Panc1 (cell line): ENCODE results near the gene TBCD. TPM values are rescaled to one million over a fixed set of nuclear protein-coding genes. Genes with fewer than 3 reads are reported as not detected.

Source experiments
- ATAC-seq: fragments of 200-7000 bp; cut with Tn5 transposase; 2 replicates; pipeline ENCODE4 v1.9.1; 2020; ENCODE audit warnings: mild to moderate bottlenecking, moderate library complexity
- BruUV-seq: library from RNA; stranded (reverse); fragments of 400-500 nt; replicated peaks from 2 replicates; lab custom pipeline; 2021; lab: Mats Ljungman, UMichigan
- CTCF ChIA-PET: fragments of 300-600 bp; sonication (Branson Sonifier 250); formaldehyde crosslinking; loops from one replicate; lab custom pipeline; 2022; ENCODE audit warnings: antibody characterized with exemption; lab: Charles Lee
- POLR2A ChIA-PET: fragments of 300-600 bp; sonication (Branson Sonifier 250); formaldehyde crosslinking; loops from one replicate; lab custom pipeline; 2022; ENCODE audit warnings: antibody characterized with exemption; lab: Charles Lee
- DNase-seq: peaks from one replicate; pipeline ENCODE4 v3.0.0-alpha.2; 2010; ENCODE audit warnings: low read depth, low spot score
- H3K27ac ChIP-seq: 2 replicates; pipeline ENCODE4 v1.5.1; 2011; ENCODE audit warnings: mild to moderate bottlenecking, low read length, inconsistent platforms
- H3K27me3 ChIP-seq: fragments of 200-500 bp; sonication (Bioruptor generic); 2 replicates; pipeline ENCODE4 v1.6.0; 2014; ENCODE audit warnings: low read length, inconsistent platforms; ENCODE audit not compliant: control insufficient read depth, insufficient read depth
- H3K36me3 ChIP-seq: fragments of 200-500 bp; sonication (Bioruptor generic); 2 replicates; pipeline ENCODE4 v1.5.1; 2014; ENCODE audit warnings: inconsistent platforms, mild to moderate bottlenecking, low read length, moderate library complexity; ENCODE audit not compliant: control insufficient read depth, insufficient read depth
- H3K4me1 ChIP-seq: 2 replicates; pipeline ENCODE4 v1.5.1; 2011; ENCODE audit warnings: inconsistent platforms, mild to moderate bottlenecking, low read length, moderate library complexity; ENCODE audit not compliant: control insufficient read depth, insufficient read depth
- H3K4me3 ChIP-seq, 2 experiments: 2 replicates each; pipeline ENCODE4 v1.5.1; 2011 to 2012; ENCODE audit warnings: low read depth in 2 of 2, low read length in 2 of 2, mild to moderate bottlenecking in 2 of 2, inconsistent platforms in 1 of 2, moderate library complexity in 1 of 2
- H3K9me3 ChIP-seq: fragments of 200-500 bp; sonication (Bioruptor generic); 2 replicates; pipeline ENCODE4 v1.5.1; 2014; ENCODE audit warnings: low read depth, mild to moderate bottlenecking, inconsistent platforms, low read length, moderate library complexity; ENCODE audit not compliant: control insufficient read depth, insufficient read depth
- CTCF ChIP-seq: fragments of 450-650 bp; IDR thresholded peaks from 2 replicates; pipeline ENCODE4 v1.5.1; 2017; ENCODE audit warnings: mild to moderate bottlenecking
- POLR2AphosphoS5 ChIP-seq: IDR thresholded peaks from 2 replicates; pipeline ENCODE4 v1.6.1; 2012; ENCODE audit warnings: mild to moderate bottlenecking, low read depth, low read length, moderate library complexity
- REST ChIP-seq, 2 experiments: IDR thresholded peaks; 2 replicates each; pipeline ENCODE4 v1.6.1; 2011 to 2012; ENCODE audit warnings: low read depth in 2 of 2, control low read depth in 1 of 2, low read length in 1 of 2, mild to moderate bottlenecking in 1 of 2, moderate library complexity in 1 of 2; ENCODE audit not compliant: insufficient read depth in 1 of 2
- SIN3A ChIP-seq: IDR thresholded peaks from 2 replicates; pipeline ENCODE4 v1.6.1; 2012; ENCODE audit warnings: low read depth, mild to moderate bottlenecking, low read length, moderate library complexity, borderline replicate concordance; ENCODE audit not compliant: insufficient read depth
- TCF7L2 ChIP-seq: IDR thresholded peaks from 2 replicates; pipeline ENCODE4 v1.6.1; 2011; ENCODE audit warnings: mild to moderate bottlenecking, low read depth, low read length, inconsistent platforms
- in situ Hi-C: cut with HindIII; loops from 2 replicates; pipeline ENCODE4 v1.10.0; 2016; ENCODE audit warnings: low sequenced_read_pairs, low pct_unique_long_range_greater_than_20kb
- intact Hi-C: fragments of 100-400 bp; cut with micrococcal nuclease; formaldehyde crosslinking; loops from one replicate; pipeline ENCODE4 v1.10.0; 2022; ENCODE audit not compliant: unreplicated experiment
- total RNA-seq: library from RNA; stranded (reverse); gene quantifications from one replicate; pipeline ENCODE4 v1.2.1, GENCODE V29; 2021; ENCODE audit not compliant: unreplicated experiment

The TBCD gene
- total RNA-seq, 1 experiment from 2014 or later: 186 TPM

GRCh38 chr17:82828875-82829487, 77.1 kb downstream of the TBCD start:
- intact Hi-C loops: no loop called here
- no peak for ATAC-seq
- CTCF ChIA-PET: no interaction called here
- H3K27me3 ChIP-seq: no peaks in the 10 kb centered on the region
- H3K9me3 ChIP-seq: no peaks in the 10 kb centered on the region
- in situ Hi-C loops: no loop called here
- no peak for DNase-seq
- no TSS peak for BruUV-seq
- no peaks in the 10 kb centered on the region for H3K36me3 ChIP-seq
- no peak overlapping the region for H3K27ac ChIP-seq
- POLR2A ChIA-PET: no interaction called here
- no peaks in the 10 kb centered on the region for H3K4me1 ChIP-seq
- no peak for TF ChIP-seq REST (IDR thresholded peaks at IDR 0.05; ENCODE audit: insufficient read depth in 1 of 2, low read depth in 2 of 2, low read length in 1 of 2)
- no peak for TF ChIP-seq CTCF
- TF ChIP-seq SIN3A: no peak
- no peak for TF ChIP-seq POLR2AphosphoS5
- TF ChIP-seq TCF7L2: no peak
- H3K4me3 ChIP-seq: no peak overlapping the region

- POLR2A ChIA-PET: no interaction called here
- Histone ChIP-seq H3K27ac (no peak overlapping the region), H3K9me3 (no peaks in the 10 kb centered on the region), H3K36me3 (no peaks in the 10 kb centered on the region), H3K4me1 (no peaks in the 10 kb centered on the region), H3K27me3 (no peaks in the 10 kb centered on the region), H3K4me3 (no peak overlapping the region)
- BruUV-seq: no TSS peak
- CTCF ChIA-PET: no interaction called here
- DNase-seq: no peak
- TF ChIP-seq POLR2AphosphoS5: no peak
- TF ChIP-seq CTCF: no peak
- TF ChIP-seq TCF7L2: no peak
- TF ChIP-seq REST (IDR thresholded peaks at IDR 0.05; ENCODE audit: insufficient read depth in 1 of 2, low read depth in 2 of 2, low read length in 1 of 2): no peak
- TF ChIP-seq SIN3A: no peak
- in situ Hi-C loops (no loop called here), intact Hi-C loops (no loop called here)
- ATAC-seq: no peak
These were observed 78.4 kb downstream of the TBCD start for GRCh38 chr17:82830249-82830661.
